PC-9 (cell line): Measurements from ENCODE around the gene PARP4.

Source experiments
- EZH2 ChIP-seq: fragments of 200-600 bp; sonication (generic); IDR thresholded peaks from 2 replicates; pipeline ENCODE4 v1.8.0; 2017; ENCODE audit warnings: antibody characterized with exemption, low read depth
- TF ChIP-seq, protein P1 (sequence below): fragments of 200-600 bp; sonication (generic); conservative IDR thresholded peaks from 2 replicates; pipeline ENCODE4 v1.6.1; 2017; ENCODE audit warnings: mixed run types, antibody characterized with exemption, mild to moderate bottlenecking, moderate library complexity

GRCh38 chr13:24460256-24460655 is 52.3 kb downstream of the PARP4 start:
- TF ChIP-seq, protein P1, sequence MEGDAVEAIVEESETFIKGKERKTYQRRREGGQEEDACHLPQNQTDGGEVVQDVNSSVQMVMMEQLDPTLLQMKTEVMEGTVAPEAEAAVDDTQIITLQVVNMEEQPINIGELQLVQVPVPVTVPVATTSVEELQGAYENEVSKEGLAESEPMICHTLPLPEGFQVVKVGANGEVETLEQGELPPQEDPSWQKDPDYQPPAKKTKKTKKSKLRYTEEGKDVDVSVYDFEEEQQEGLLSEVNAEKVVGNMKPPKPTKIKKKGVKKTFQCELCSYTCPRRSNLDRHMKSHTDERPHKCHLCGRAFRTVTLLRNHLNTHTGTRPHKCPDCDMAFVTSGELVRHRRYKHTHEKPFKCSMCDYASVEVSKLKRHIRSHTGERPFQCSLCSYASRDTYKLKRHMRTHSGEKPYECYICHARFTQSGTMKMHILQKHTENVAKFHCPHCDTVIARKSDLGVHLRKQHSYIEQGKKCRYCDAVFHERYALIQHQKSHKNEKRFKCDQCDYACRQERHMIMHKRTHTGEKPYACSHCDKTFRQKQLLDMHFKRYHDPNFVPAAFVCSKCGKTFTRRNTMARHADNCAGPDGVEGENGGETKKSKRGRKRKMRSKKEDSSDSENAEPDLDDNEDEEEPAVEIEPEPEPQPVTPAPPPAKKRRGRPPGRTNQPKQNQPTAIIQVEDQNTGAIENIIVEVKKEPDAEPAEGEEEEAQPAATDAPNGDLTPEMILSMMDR, result no peak
- no peak for TF ChIP-seq EZH2
